ENCODE results near the gene C14orf180. TPM values are rescaled to one million over a fixed set of nuclear protein-coding genes. Genes with fewer than 3 reads are reported as not detected.
"Not testable (repeated sequence)": the region's sequence is repeated elsewhere in the genome, so short reads cannot be mapped to it uniquely, and the experiment has no call there.

C14orf180 gene
- polyA plus RNA-seq, 2 of the 4 experiments (the other 2 are of a cell fraction), result not detected

- WGBS (ENCODE audit: missing lambda C conversion rate), result 71% methylated on average over 11 of the region's 11 CpGs
- DNase-seq (ENCODE audit: low read depth in 1 of 2, low spot score in 1 of 2) (no peak), FAIRE-seq (no peak), ATAC-seq (no peak)
- ChIA-PET POLR2A (no interaction called here), CTCF (interaction anchor here (1.0 to 1.8 kb wide), 3 partner anchors 45 to 542 kb away, joined by 3 to 5 read pairs (median 4); no protein-coding TSS in a partner anchor)
- H3K27ac ChIP-seq, result no peak overlapping the region
- no peak overlapping the region for H3K4me3 ChIP-seq
- H3K4me1 ChIP-seq, result peaks cover 11% of the 10 kb centered on the region; the same call in 1 of the 3 replicates
- H3K9me3 ChIP-seq, result no peaks in the 10 kb centered on the region
- no peak for TF ChIP-seq JUN (IDR thresholded peaks at IDR 0.05)
- TF ChIP-seq FOXS1 (CRISPR knock-in tag; IDR thresholded peaks at IDR 0.05), result no peak
- TF ChIP-seq POLR2AphosphoS2 (conservative IDR thresholded peaks at IDR 0.05; ENCODE audit: low read length), result no peak
- TF ChIP-seq MAFK (IDR thresholded peaks at IDR 0.05; ENCODE audit: partially characterized antibody), result no peak
- TF ChIP-seq HDAC2 (IDR thresholded peaks at IDR 0.05), result no peak
- TF ChIP-seq CBX8 (IDR thresholded peaks at IDR 0.05), result no peak
- TF ChIP-seq JUNB (IDR thresholded peaks at IDR 0.05), result no peak
- no peak for TF ChIP-seq BCL3 (IDR thresholded peaks at IDR 0.05)
- no peak for TF ChIP-seq EP300 (IDR thresholded peaks at IDR 0.05)
- no peak for TF ChIP-seq USF2 (IDR thresholded peaks at IDR 0.05)
- no peak overlapping the region for H3K4me2 ChIP-seq
These were observed 56.6 kb downstream of the C14orf180 start for GRCh38 chr14:104636131-104636530.

GRCh38 chr14:104636846-104637545 lies 57.4 kb downstream of the C14orf180 start:
- H3K4me3 ChIP-seq; H3K4me2 ChIP-seq; POLR2A ChIA-PET; H3K27ac ChIP-seq; FAIRE-seq; ATAC-seq; H3K9me3 ChIP-seq; DNase-seq (ENCODE audit: low read depth in 1 of 2, low spot score in 1 of 2): not testable (repeated sequence)
- CTCF ChIA-PET, result interaction anchor here (0.7 to 1.8 kb wide), 6 partner anchors 45 to 543 kb away, joined by 3 to 5 read pairs (median 4); no protein-coding TSS in a partner anchor
- WGBS (ENCODE audit: missing lambda C conversion rate), result 39% methylated on average over 17 of the region's 39 CpGs
- H3K4me1 ChIP-seq, result peaks cover 11% of the 10 kb centered on the region; the same call in 1 of the 3 replicates

- POLR2A ChIA-PET, result no interaction called here
- FAIRE-seq (no peak), ATAC-seq (no peak), DNase-seq (ENCODE audit: low read depth in 1 of 2, low spot score in 1 of 2) (no peak)
- no peaks in the 10 kb centered on the region for H3K9me3 ChIP-seq
- H3K27ac ChIP-seq, result no peak overlapping the region
- 30% methylated on average over 5 of the region's 5 CpGs for WGBS (ENCODE audit: missing lambda C conversion rate)
- no peak overlapping the region for H3K4me3 ChIP-seq
- peaks cover 11% of the 10 kb centered on the region; the same call in 1 of the 3 replicates for H3K4me1 ChIP-seq
- CTCF ChIA-PET, result interaction anchor here (0.7 to 1.4 kb wide), 4 partner anchors 72 to 543 kb away, joined by 3 to 4 read pairs (median 4); no protein-coding TSS in a partner anchor
- H3K4me2 ChIP-seq, result no peak overlapping the region
- TF ChIP-seq FOSL2 (IDR thresholded peaks at IDR 0.05) (no peak), FOSL2 (CRISPR knock-in tag; IDR thresholded peaks at IDR 0.05) (no peak), USF2 (IDR thresholded peaks at IDR 0.05) (no peak), EHMT2 (IDR thresholded peaks at IDR 0.05; ENCODE audit: low read depth) (no peak), SMC3 (IDR thresholded peaks at IDR 0.05) (no peak), PBX3 (IDR thresholded peaks at IDR 0.05) (no peak), ZC3H11A (IDR thresholded peaks at IDR 0.05) (no peak), PHF8 (IDR thresholded peaks at IDR 0.05; ENCODE audit: borderline replicate concordance, low read depth) (no peak), ATOH8 (CRISPR knock-in tag; IDR thresholded peaks at IDR 0.05; ENCODE audit: low read depth) (no peak), CEBPB (IDR thresholded peaks at IDR 0.05) (no peak), HES2 (IDR thresholded peaks at IDR 0.05) (no peak), JUN (IDR thresholded peaks at IDR 0.05) (no peak), CTCF (IDR thresholded peaks at IDR 0.05) (no peak), NFE2L2 (conservative IDR thresholded peaks at IDR 0.05; ENCODE audit: low read length) (no peak), MAFK (IDR thresholded peaks at IDR 0.05; ENCODE audit: partially characterized antibody) (no peak)
These were observed 58.0 kb downstream of the C14orf180 start for GRCh38 chr14:104637546-104638003.
